OCI-LY3 (cell line): Measurements from ENCODE around the gene B4GALNT1.

Experiments used
- H2AFZ ChIP-seq: fragments of 200-600, 300-600 bp; shearing (Covaris generic); 2 replicates; pipeline ENCODE4 v1.6.0; 2014; ENCODE audit warnings: antibody characterized with exemption, low read depth, low read length
- H3K27ac ChIP-seq: fragments of 200-600, 300-600 bp; sonication (generic); 2 replicates; pipeline ENCODE4 v1.5.1; 2014; ENCODE audit warnings: mild to moderate bottlenecking, low read length, moderate library complexity, mixed read lengths
- H3K27me3 ChIP-seq: fragments of 200-600, 300-600 bp; sonication (generic); 2 replicates; pipeline ENCODE4 v1.6.1; 2014; ENCODE audit warnings: low read depth, low read length, mixed read lengths
- H3K36me3 ChIP-seq: fragments of 200-600, 300-600 bp; sonication (generic); replicated peaks from 2 replicates; pipeline ENCODE3; 2014; ENCODE audit warnings: low read depth, low read length, mixed read lengths
- H3K4me1 ChIP-seq: fragments of 300-600, 200-600 bp; sonication (generic); 2 replicates; pipeline ENCODE4 v1.6.1; 2014; ENCODE audit warnings: low read length, mixed read lengths
- H3K4me2 ChIP-seq: fragments of 200-600, 300-600 bp; sonication (generic); 2 replicates; pipeline ENCODE4 v1.6.1; 2014; ENCODE audit warnings: low read length, mixed read lengths
- H3K4me3 ChIP-seq: fragments of 300-600, 200-600 bp; sonication (generic); 2 replicates; pipeline ENCODE4 v1.5.1; 2014; ENCODE audit warnings: antibody characterized with exemption, mild to moderate bottlenecking, low read length, moderate library complexity
- H3K79me2 ChIP-seq: fragments of 300-600, 200-600 bp; shearing (Covaris generic); 2 replicates; pipeline ENCODE4 v1.6.1; 2014; ENCODE audit warnings: mild to moderate bottlenecking, low read length, mixed read lengths
- H3K9ac ChIP-seq: fragments of 300-600, 200-600 bp; shearing (Covaris generic); 2 replicates; pipeline ENCODE4 v1.6.0; 2014; ENCODE audit warnings: mild to moderate bottlenecking, low read length, moderate library complexity
- H3K9me3 ChIP-seq: fragments of 200-600, 300-600 bp; shearing (Covaris generic); 2 replicates; pipeline ENCODE4 v1.6.1; 2014; ENCODE audit warnings: low read length, mixed read lengths; ENCODE audit not compliant: insufficient read depth
- H4K20me1 ChIP-seq: fragments of 200-600, 300-600 bp; sonication (generic); 2 replicates; pipeline ENCODE4 v1.6.1; 2016; ENCODE audit warnings: low read length, mixed read lengths; ENCODE audit not compliant: insufficient read depth
- CTCF ChIP-seq: fragments of 200-600, 300-600 bp; sonication (generic); IDR thresholded peaks from 2 replicates; pipeline ENCODE4 v1.5.1; 2014; ENCODE audit warnings: antibody characterized with exemption, low read length, low read depth
- EZH2phosphoT487 ChIP-seq: fragments of 200-600 bp; shearing (Covaris generic); IDR thresholded peaks from 2 replicates; pipeline ENCODE4 v1.6.1; 2018; ENCODE audit warnings: antibody characterized with exemption, mixed run types, low read depth

B4GALNT1 gene

GRCh38 chr12:57582440-57582839, 50.6 kb downstream of the B4GALNT1 start:
- Histone ChIP-seq H3K9ac (no peak overlapping the region), H3K79me2 (no peaks in the 10 kb centered on the region), H3K4me2 (no peak overlapping the region), H3K4me1 (peaks cover 4% of the 10 kb centered on the region; the same call in 1 of the 2 replicates), H3K9me3 (no peaks in the 10 kb centered on the region), H2AFZ (no peak overlapping the region), H3K4me3 (no peak overlapping the region), H3K27ac (no peak overlapping the region), H4K20me1 (no peaks in the 10 kb centered on the region), H3K27me3 (peaks cover 18% of the 10 kb centered on the region), H3K36me3 (no peaks in the 10 kb centered on the region)
- TF ChIP-seq CTCF (no peak), EZH2phosphoT487 (no peak)

- Histone ChIP-seq H3K27ac (no peak overlapping the region), H3K4me3 (no peak overlapping the region)
- TF ChIP-seq EZH2phosphoT487: no peak
- no peak for TF ChIP-seq CTCF
These were observed 51.2 kb downstream of the B4GALNT1 start for GRCh38 chr12:57581802-57582201.

GRCh38 chr12:57580466-57580795, 52.6 kb downstream of the B4GALNT1 start:
- no peak overlapping the region for H3K27ac ChIP-seq
- no peaks in the 10 kb centered on the region for H3K36me3 ChIP-seq

More at GRCh38 chr12:57581802-57582201, 51.2 kb downstream of the B4GALNT1 start:
- H2AFZ ChIP-seq: no peak overlapping the region
- no peaks in the 10 kb centered on the region for H3K36me3 ChIP-seq
- H3K9ac ChIP-seq: no peak overlapping the region
- no peaks in the 10 kb centered on the region for H3K79me2 ChIP-seq
- peaks cover 4% of the 10 kb centered on the region; the same call in 1 of the 2 replicates for H3K4me1 ChIP-seq
- no peaks in the 10 kb centered on the region for H3K9me3 ChIP-seq
- peaks cover 13% of the 10 kb centered on the region for H3K27me3 ChIP-seq
- no peak overlapping the region for H3K4me2 ChIP-seq
- H4K20me1 ChIP-seq: no peaks in the 10 kb centered on the region

GRCh38 chr12:57579677-57580465, 53.1 kb downstream of the B4GALNT1 start:
- Histone ChIP-seq H3K79me2 (no peaks in the 10 kb centered on the region), H3K27ac (no peak overlapping the region), H3K27me3 (peaks cover 11% of the 10 kb centered on the region), H4K20me1 (no peaks in the 10 kb centered on the region), H3K9me3 (no peaks in the 10 kb centered on the region), H3K4me3 (no peak overlapping the region), H2AFZ (no peak overlapping the region), H3K36me3 (no peaks in the 10 kb centered on the region), H3K4me2 (no peak overlapping the region), H3K9ac (no peak overlapping the region), H3K4me1 (peaks cover 4% of the 10 kb centered on the region; the same call in 1 of the 2 replicates)
- no peak for TF ChIP-seq EZH2phosphoT487
- TF ChIP-seq CTCF: no peak

More at GRCh38 chr12:57580466-57580795, 52.6 kb downstream of the B4GALNT1 start:
- Histone ChIP-seq H2AFZ (no peak overlapping the region), H3K79me2 (no peaks in the 10 kb centered on the region), H3K4me1 (peaks cover 4% of the 10 kb centered on the region; the same call in 1 of the 2 replicates), H3K27me3 (peaks cover 15% of the 10 kb centered on the region), H4K20me1 (no peaks in the 10 kb centered on the region), H3K9ac (no peak overlapping the region), H3K4me3 (no peak overlapping the region), H3K9me3 (no peaks in the 10 kb centered on the region), H3K4me2 (no peak overlapping the region)
- TF ChIP-seq CTCF: no peak
- TF ChIP-seq EZH2phosphoT487: no peak
